AG04450 (cell line): ENCODE measurements around the gene STK10. TPM values are rescaled to one million over a fixed set of nuclear protein-coding genes. Genes with fewer than 3 reads are reported as not detected.

Experiments used
- CTCF ChIA-PET: fragments of 300-600, 350-600 bp; formaldehyde crosslinking; extraction: SDS; loops from one replicate; lab custom pipeline; 2022; ENCODE audit warnings: antibody characterized with exemption, inconsistent platforms; lab: Charles Lee
- POLR2A ChIA-PET: fragments of 350-600 bp; formaldehyde crosslinking; extraction: SDS; loops from one replicate; lab custom pipeline; 2021; ENCODE audit warnings: antibody characterized with exemption, inconsistent platforms; lab: Yijun Ruan, JAX
- DNase-seq: peaks from one replicate; pipeline ENCODE4 v3.0.0-alpha.2; 2011; ENCODE audit warnings: low read depth, low spot score
- H3K27ac ChIP-seq: one replicate; pipeline ENCODE4 v1.5.1; 2012; ENCODE audit warnings: low read depth, low read length, control low read depth
- H3K27me3 ChIP-seq: one replicate; pipeline ENCODE4 v1.6.0; 2012; ENCODE audit warnings: low read length; ENCODE audit not compliant: control insufficient read depth, insufficient read depth
- H3K4me3 ChIP-seq: 2 replicates; pipeline ENCODE4 v1.5.1; 2011; ENCODE audit warnings: mild to moderate bottlenecking, low read depth, low read length, control low read depth
- H3K9me3 ChIP-seq: 2 replicates; pipeline ENCODE4 v1.5.1; 2012; ENCODE audit warnings: low read length; ENCODE audit not compliant: control insufficient read depth, insufficient read depth
- polyA plus RNA-seq: library from polyadenylated mRNA; depleted of rRNA; stranded (reverse); fragments of >200 nt; gene quantifications from 2 replicates; pipeline ENCODE4 v1.2.3, GENCODE V29; 2011
- TF ChIP-seq, protein P1 (sequence below): IDR thresholded peaks from 2 replicates; pipeline ENCODE4 v1.5.1; 2011; ENCODE audit warnings: low read depth, low read length, control low read depth, inconsistent platforms

The STK10 gene
- polyA plus RNA-seq, 1 experiment, result 7.8 TPM

- no peak overlapping the region for H3K4me3 ChIP-seq
- no peaks in the 10 kb centered on the region for H3K27me3 ChIP-seq
- ChIA-PET POLR2A (interaction anchor here (0.5 kb wide), 1 partner anchor 623 kb away, joined by 3 read pairs; no protein-coding TSS in a partner anchor), CTCF (interaction anchor here (0.5 to 7.3 kb wide), 4 partner anchors 99 to 470 kb away, joined by 4 to 59 read pairs (median 4); partner anchors contain the start of gene STK10)
- H3K9me3 ChIP-seq, result peaks cover 3% of the 10 kb centered on the region; the same call in 1 of the 2 replicates
- H3K27ac ChIP-seq, result no peak overlapping the region
- DNase-seq, result no peak
- TF ChIP-seq, protein P1, sequence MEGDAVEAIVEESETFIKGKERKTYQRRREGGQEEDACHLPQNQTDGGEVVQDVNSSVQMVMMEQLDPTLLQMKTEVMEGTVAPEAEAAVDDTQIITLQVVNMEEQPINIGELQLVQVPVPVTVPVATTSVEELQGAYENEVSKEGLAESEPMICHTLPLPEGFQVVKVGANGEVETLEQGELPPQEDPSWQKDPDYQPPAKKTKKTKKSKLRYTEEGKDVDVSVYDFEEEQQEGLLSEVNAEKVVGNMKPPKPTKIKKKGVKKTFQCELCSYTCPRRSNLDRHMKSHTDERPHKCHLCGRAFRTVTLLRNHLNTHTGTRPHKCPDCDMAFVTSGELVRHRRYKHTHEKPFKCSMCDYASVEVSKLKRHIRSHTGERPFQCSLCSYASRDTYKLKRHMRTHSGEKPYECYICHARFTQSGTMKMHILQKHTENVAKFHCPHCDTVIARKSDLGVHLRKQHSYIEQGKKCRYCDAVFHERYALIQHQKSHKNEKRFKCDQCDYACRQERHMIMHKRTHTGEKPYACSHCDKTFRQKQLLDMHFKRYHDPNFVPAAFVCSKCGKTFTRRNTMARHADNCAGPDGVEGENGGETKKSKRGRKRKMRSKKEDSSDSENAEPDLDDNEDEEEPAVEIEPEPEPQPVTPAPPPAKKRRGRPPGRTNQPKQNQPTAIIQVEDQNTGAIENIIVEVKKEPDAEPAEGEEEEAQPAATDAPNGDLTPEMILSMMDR, result peak; percentile 34; the same call in 1 of the 2 replicates
Measured at GRCh38 chr5:172010278-172010677, 177.7 kb downstream of the STK10 start.

GRCh38 chr5:172009536-172010270, 178.3 kb downstream of the STK10 start:
- TF ChIP-seq, protein P1, result no peak
- POLR2A ChIA-PET, result interaction anchor here (0.5 kb wide), 1 partner anchor 622 kb away, joined by 3 read pairs; no protein-coding TSS in a partner anchor
- no peaks in the 10 kb centered on the region for H3K27me3 ChIP-seq
- CTCF ChIA-PET, result interaction anchor here (0.6 to 7.3 kb wide), 5 partner anchors 99 to 469 kb away, joined by 3 to 59 read pairs (median 4); partner anchors contain the start of gene STK10
- H3K27ac ChIP-seq, result no peak overlapping the region
- H3K4me3 ChIP-seq, result no peak overlapping the region
- peaks cover 3% of the 10 kb centered on the region; the same call in 1 of the 2 replicates for H3K9me3 ChIP-seq
- DNase-seq, result no peak

- TF ChIP-seq, protein P1, result no peak
- DNase-seq, result no peak
- H3K9me3 ChIP-seq, result peaks cover 3% of the 10 kb centered on the region; the same call in 1 of the 2 replicates
- POLR2A ChIA-PET, result interaction anchor here (0.7 kb wide), 1 partner anchor 35 kb away, joined by 4 read pairs; no protein-coding TSS in a partner anchor
- CTCF ChIA-PET, result interaction anchor here (1.7 to 7.3 kb wide), 3 partner anchors 98 to 590 kb away, joined by 5 to 59 read pairs (median 15); partner anchors contain the start of genes FGF18 and STK10
- no peak overlapping the region for H3K27ac ChIP-seq
- no peak overlapping the region for H3K4me3 ChIP-seq
- H3K27me3 ChIP-seq, result no peaks in the 10 kb centered on the region
Measured at GRCh38 chr5:172008689-172009141, 179.3 kb downstream of the STK10 start.

DNA sequence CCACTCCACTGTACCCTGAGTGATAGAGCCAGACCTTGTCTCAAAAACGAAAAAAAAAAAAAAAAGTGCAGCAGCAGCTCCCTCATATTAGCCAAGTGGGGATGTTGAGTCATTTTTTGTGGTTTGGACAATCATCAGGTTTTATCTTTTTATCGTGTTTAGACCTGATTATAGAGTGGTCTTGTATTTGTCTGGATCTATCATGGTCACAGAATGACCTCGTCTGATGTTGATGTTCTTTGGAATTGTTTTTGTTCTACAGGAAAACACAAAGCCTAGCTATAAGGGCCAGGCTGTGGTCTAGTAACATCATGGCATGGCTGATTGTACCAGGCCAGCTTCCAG, 179.9 kb downstream of the STK10 start:
- DNase-seq, result no peak
- POLR2A ChIA-PET, result interaction anchor here (0.7 kb wide), 1 partner anchor 34 kb away, joined by 4 read pairs; no protein-coding TSS in a partner anchor
- TF ChIP-seq, protein P1, result no peak
- H3K27me3 ChIP-seq, result no peaks in the 10 kb centered on the region
- CTCF ChIA-PET, result interaction anchor here (0.6 to 7.3 kb wide), 6 partner anchors 11 to 589 kb away, joined by 3 to 59 read pairs (median 6); partner anchors contain the start of genes FGF18 and STK10
- H3K27ac ChIP-seq, result no peak overlapping the region
- H3K4me3 ChIP-seq, result no peak overlapping the region; the same call in 1 of the 2 replicates
- H3K9me3 ChIP-seq, result peaks cover 3% of the 10 kb centered on the region; the same call in 1 of the 2 replicates
